ENCODE data around the gene KRT15. TPM values are rescaled to one million over a fixed set of nuclear protein-coding genes. Genes with fewer than 3 reads are reported as not detected.

The KRT15 gene
- total and polyA plus RNA-seq, 9 of the 15 experiments (the other 6 are each of a cell fraction or from before 2014, with no cell fraction given) = 0.28 to 4.4 (median 0.56) TPM

DNA sequence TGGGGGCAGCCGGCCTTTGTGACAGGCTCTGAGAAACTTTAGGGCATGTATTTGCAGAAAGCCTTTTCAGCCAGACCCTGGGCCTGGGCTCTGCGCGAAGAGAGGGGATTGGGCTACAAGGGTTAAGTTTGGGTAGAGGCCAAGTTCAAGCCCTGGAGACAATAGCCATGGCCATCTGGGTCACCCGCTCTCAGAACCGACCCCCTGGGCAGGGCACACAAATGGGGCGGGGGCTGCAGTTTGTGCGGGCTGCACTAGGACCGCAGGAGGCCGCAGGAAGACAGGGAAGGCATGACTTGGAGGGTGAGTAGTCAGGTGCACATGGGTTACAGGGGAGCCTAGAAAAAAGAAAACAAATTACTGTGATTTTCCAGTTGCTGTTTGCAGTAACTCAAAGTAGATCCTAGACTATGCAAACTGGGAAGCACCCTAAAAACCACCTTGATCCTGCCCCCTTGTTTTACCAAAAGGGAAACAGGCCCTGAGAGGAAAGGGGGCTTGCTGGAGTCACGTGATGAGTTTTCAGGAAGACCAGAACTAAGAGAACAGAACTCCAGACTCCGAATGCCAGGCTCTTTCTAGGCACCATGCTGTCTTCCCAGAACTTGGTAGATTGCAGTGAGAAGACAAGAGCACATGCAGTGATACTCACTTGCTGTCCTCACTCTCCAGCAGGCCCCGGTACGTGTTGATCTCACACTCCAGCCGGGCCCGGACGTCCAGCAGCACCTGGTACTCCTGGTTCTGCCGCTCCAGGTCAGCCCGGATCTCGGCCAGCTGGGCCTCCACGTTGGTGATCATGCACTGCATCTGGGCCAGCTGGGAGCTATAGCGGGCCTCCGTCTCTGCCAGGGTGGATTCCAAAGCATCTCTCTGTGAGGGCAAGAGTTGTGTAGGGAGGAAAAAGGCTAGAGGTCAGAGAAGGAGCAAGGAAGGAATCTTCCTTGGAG is 41.5 kb downstream of the KRT15 start (continued):
- TF ChIP-seq, protein P1, sequence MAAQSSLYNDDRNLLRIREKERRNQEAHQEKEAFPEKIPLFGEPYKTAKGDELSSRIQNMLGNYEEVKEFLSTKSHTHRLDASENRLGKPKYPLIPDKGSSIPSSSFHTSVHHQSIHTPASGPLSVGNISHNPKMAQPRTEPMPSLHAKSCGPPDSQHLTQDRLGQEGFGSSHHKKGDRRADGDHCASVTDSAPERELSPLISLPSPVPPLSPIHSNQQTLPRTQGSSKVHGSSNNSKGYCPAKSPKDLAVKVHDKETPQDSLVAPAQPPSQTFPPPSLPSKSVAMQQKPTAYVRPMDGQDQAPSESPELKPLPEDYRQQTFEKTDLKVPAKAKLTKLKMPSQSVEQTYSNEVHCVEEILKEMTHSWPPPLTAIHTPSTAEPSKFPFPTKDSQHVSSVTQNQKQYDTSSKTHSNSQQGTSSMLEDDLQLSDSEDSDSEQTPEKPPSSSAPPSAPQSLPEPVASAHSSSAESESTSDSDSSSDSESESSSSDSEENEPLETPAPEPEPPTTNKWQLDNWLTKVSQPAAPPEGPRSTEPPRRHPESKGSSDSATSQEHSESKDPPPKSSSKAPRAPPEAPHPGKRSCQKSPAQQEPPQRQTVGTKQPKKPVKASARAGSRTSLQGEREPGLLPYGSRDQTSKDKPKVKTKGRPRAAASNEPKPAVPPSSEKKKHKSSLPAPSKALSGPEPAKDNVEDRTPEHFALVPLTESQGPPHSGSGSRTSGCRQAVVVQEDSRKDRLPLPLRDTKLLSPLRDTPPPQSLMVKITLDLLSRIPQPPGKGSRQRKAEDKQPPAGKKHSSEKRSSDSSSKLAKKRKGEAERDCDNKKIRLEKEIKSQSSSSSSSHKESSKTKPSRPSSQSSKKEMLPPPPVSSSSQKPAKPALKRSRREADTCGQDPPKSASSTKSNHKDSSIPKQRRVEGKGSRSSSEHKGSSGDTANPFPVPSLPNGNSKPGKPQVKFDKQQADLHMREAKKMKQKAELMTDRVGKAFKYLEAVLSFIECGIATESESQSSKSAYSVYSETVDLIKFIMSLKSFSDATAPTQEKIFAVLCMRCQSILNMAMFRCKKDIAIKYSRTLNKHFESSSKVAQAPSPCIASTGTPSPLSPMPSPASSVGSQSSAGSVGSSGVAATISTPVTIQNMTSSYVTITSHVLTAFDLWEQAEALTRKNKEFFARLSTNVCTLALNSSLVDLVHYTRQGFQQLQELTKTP (IDR thresholded peaks at IDR 0.05; ENCODE audit: low read depth in 1 of 2, partially characterized antibody in 2 of 2) = no peak
- TF ChIP-seq, protein P2, sequence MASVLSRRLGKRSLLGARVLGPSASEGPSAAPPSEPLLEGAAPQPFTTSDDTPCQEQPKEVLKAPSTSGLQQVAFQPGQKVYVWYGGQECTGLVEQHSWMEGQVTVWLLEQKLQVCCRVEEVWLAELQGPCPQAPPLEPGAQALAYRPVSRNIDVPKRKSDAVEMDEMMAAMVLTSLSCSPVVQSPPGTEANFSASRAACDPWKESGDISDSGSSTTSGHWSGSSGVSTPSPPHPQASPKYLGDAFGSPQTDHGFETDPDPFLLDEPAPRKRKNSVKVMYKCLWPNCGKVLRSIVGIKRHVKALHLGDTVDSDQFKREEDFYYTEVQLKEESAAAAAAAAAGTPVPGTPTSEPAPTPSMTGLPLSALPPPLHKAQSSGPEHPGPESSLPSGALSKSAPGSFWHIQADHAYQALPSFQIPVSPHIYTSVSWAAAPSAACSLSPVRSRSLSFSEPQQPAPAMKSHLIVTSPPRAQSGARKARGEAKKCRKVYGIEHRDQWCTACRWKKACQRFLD (CRISPR knock-in tag; IDR thresholded peaks at IDR 0.05) = no peak
- TF ChIP-seq, protein P3, sequence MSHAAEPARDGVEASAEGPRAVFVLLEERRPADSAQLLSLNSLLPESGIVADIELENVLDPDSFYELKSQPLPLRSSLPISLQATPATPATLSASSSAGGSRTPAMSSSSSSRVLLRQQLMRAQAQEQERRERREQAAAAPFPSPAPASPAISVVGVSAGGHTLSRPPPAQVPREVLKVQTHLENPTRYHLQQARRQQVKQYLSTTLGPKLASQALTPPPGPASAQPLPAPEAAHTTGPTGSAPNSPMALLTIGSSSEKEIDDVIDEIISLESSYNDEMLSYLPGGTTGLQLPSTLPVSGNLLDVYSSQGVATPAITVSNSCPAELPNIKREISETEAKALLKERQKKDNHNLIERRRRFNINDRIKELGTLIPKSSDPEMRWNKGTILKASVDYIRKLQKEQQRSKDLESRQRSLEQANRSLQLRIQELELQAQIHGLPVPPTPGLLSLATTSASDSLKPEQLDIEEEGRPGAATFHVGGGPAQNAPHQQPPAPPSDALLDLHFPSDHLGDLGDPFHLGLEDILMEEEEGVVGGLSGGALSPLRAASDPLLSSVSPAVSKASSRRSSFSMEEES (CRISPR knock-in tag; IDR thresholded peaks at IDR 0.05) = peak; percentile 64
- TF ChIP-seq, protein P4, sequence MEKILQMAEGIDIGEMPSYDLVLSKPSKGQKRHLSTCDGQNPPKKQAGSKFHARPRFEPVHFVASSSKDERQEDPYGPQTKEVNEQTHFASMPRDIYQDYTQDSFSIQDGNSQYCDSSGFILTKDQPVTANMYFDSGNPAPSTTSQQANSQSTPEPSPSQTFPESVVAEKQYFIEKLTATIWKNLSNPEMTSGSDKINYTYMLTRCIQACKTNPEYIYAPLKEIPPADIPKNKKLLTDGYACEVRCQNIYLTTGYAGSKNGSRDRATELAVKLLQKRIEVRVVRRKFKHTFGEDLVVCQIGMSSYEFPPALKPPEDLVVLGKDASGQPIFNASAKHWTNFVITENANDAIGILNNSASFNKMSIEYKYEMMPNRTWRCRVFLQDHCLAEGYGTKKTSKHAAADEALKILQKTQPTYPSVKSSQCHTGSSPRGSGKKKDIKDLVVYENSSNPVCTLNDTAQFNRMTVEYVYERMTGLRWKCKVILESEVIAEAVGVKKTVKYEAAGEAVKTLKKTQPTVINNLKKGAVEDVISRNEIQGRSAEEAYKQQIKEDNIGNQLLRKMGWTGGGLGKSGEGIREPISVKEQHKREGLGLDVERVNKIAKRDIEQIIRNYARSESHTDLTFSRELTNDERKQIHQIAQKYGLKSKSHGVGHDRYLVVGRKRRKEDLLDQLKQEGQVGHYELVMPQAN (IDR thresholded peaks at IDR 0.05; ENCODE audit: borderline replicate concordance) = no peak
- TF ChIP-seq, protein P5, sequence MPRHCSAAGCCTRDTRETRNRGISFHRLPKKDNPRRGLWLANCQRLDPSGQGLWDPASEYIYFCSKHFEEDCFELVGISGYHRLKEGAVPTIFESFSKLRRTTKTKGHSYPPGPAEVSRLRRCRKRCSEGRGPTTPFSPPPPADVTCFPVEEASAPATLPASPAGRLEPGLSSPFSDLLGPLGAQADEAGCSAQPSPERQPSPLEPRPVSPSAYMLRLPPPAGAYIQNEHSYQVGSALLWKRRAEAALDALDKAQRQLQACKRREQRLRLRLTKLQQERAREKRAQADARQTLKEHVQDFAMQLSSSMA (CRISPR knock-in tag; IDR thresholded peaks at IDR 0.05) = no peak
- TF ChIP-seq CBFA2T2 (conservative IDR thresholded peaks at IDR 0.05) (0 out of 2 replicates have a peak, but pooled peaks have one; percentile 5), KDM2B (CRISPR knock-in tag; IDR thresholded peaks at IDR 0.05) (no peak), ZNF175 (CRISPR knock-in tag; IDR thresholded peaks at IDR 0.05; ENCODE audit: low read depth) (no peak), ZFP1 (CRISPR knock-in tag; IDR thresholded peaks at IDR 0.05) (no peak)
- TF ChIP-seq, protein P6, sequence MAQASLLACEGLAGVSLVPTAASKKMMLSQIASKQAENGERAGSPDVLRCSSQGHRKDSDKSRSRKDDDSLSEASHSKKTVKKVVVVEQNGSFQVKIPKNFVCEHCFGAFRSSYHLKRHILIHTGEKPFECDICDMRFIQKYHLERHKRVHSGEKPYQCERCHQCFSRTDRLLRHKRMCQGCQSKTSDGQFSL (CRISPR knock-in tag; IDR thresholded peaks at IDR 0.05) = no peak
- TF ChIP-seq, protein P6 (tag; IDR thresholded peaks at IDR 0.05) = no peak
